Testis (tissue), 2 donors: ENCODE results near the gene CNGA3.

ENCODE experiments used
- POLR2A ChIP-seq: fragments of 450-650 bp; IDR thresholded peaks from one replicate; pipeline ENCODE4 v1.6.1; 2017; ENCODE audit warnings: antibody characterized with exemption, mild to moderate bottlenecking, moderate library complexity
- TF ChIP-seq, protein P1 (sequence below), 3 experiments: fragments of 450-650 bp in 2 of 3; fragments of 200-600 bp in 1 of 3; sonication (generic) in 1 of 3; IDR thresholded peaks; one replicate each; pipeline ENCODE4 v1.5.1; 2016 to 2019; ENCODE audit warnings: antibody characterized with exemption in 3 of 3, mild to moderate bottlenecking in 2 of 3, moderate library complexity in 1 of 3

DNA sequence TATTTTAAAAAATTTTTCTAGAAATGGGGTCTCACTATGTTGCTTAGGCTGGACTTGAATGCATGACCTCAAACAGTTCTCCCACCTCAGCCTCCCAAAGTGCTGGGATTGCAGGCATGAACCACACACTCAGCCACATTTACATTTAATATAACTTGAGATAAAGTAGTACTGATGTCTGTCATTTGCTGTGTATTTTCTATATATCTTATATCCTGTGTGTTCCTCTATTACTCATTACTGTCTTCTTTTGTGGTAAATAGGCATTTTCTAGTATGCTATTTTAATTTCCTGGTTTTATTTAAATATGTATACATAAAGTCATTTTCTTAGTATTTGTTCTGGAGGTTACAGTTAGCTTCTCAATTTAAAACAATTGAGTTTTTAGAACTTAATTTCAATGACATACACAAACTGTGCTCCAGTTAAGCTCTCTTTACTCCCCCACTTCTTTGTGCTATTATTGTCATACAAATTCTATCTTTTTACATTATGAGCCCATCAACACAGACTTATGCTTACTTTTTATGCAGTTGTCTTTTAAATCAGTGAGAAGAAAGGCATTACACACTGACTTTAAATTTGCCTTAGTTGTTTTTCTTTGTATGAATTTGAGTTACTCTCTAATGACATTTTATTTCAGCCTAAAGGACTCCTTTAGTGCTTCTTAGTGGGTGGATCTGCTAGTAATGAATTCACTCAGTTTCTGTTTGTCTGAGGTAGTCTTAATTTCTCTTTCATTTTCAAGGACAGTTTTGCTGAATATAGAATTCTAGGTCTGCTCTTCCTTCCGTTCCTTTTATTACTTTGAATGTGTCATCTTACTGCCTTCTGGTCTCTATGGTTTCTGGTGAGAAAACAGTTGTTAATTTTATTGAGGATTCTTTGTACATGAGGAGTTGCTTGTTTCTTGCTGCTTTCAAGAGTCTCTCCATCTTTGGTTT lies 92.2 kb downstream of the CNGA3 start:
- TF ChIP-seq, protein P1, sequence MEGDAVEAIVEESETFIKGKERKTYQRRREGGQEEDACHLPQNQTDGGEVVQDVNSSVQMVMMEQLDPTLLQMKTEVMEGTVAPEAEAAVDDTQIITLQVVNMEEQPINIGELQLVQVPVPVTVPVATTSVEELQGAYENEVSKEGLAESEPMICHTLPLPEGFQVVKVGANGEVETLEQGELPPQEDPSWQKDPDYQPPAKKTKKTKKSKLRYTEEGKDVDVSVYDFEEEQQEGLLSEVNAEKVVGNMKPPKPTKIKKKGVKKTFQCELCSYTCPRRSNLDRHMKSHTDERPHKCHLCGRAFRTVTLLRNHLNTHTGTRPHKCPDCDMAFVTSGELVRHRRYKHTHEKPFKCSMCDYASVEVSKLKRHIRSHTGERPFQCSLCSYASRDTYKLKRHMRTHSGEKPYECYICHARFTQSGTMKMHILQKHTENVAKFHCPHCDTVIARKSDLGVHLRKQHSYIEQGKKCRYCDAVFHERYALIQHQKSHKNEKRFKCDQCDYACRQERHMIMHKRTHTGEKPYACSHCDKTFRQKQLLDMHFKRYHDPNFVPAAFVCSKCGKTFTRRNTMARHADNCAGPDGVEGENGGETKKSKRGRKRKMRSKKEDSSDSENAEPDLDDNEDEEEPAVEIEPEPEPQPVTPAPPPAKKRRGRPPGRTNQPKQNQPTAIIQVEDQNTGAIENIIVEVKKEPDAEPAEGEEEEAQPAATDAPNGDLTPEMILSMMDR (IDR thresholded peaks at IDR 0.05), result no peak
- TF ChIP-seq POLR2A, result no peak
